NCI-H345 (cell line): ENCODE data around the gene PAPOLB.
A peak's percentile ranks its signal among the peaks of the same experiment; 100 is the strongest.

Experiments
- DNase-seq: peaks from one replicate; lab custom pipeline; 2025; lab: John Stamatoyannopoulos, UW

Gene PAPOLB

DNA sequence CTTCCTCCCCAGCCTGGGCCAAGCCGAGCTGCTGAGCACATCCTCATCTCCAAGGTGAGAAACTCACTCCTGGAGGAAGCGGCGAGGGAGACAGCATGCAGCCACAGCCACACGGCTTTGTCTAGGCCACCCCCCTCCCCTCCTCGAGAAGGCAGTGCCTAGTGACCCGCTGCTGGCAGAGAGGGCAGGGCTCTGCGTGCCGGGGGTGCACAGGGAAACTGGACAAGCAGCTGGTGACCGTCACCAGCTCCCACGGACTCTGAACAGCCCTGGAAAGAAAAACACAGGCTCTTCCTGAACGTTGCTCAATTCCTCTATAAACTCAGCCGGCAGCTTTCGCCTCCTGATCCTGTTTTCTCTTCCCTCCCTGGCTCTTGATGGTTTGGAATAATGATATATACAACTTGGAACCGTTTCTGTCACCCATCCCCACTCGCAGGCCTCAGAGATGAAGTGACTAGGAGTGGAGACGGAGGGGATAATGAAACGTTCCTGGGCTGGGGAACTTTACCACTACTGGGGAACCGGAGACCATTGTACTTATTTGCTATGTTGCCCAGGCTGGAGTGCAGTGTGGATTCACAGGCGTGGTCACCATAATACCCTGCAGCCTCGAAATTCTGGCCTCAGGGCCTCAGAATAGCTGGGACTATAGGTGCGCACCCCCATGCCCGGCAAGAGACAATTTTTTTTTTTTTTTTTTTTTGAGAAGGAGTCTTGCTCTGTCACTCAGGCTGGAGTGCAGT is 19.3 kb downstream of the PAPOLB start:
- no peak for DNase-seq

DNA sequence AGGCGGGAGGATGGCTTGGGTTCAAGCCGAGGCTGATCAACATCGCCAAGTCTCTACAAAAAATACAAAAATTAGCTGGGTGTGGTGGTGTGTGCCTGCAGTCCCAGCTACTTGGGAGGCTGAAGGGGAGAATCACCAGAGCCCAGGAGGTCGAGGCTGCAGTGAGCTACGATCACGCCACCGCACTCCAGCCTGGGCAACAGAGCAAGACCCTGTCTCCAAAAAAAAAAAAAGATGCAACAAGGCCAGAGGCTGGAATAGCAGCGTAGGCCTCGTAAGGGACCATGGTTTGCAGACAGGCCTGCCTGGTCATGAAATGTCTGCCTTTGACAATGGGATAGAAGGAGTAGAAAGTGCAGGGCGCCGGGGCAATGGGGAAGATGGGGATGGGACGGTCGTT is 20.0 kb downstream of the PAPOLB start:
- DNase-seq: no peak

DNA sequence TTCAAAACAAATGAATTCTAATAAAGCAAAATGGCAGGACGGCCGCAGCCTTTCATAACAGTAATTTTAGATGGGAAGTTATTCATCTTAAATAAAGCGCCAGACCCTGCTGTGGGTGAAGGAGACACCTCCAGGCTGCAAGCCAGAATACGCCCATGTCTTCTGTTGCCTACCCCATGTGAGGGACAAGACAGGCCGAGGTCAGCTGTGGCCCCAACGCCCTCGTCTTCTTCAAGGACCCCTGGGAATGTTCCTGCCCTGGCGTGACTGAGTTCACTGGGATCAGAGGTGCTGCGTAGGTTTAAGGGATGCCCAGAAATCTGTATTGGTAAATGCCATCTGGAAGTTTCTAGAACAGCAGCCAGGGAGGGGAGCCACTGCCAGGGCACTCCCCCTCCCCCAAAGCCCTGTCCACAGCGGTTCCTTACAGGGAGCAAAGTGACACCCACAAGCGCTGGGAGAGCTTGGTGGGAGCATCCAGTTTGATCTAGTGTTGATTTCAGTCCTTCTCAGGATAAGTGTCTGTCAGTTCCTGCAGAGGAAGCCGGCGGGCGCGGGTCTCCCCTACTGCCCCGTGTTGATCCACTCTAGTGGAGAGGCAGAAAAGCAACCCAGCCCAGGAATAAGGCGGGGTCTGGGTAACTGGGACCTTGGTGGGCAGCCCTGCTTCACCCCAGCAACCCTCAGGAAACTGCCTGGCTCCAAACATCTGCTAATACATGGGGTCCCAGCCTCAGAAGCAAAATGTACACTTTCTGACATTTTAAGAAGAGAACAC is 20.6 kb downstream of the PAPOLB start:
- DNase-seq: no peak

DNA sequence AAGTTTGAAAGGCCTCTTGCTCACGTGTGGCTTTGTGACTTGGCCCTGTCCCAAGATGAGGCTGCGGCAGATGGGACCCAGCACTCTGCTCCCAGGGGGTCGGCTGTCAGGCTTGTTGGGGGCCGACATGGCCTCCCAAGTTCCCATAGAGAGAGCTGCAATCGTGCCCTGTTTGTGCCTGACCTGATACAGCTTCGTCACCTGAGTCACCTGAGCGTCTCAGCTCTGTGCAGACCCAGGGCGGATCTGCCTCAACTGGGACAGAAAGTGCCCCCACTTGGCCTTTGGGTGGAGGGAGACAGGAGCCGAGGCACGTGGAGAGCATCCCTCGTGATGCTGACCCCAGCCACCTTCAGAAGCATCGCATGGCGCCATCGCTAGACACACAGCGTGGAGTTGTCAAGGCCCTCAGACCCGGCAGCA is 21.7 kb downstream of the PAPOLB start:
- DNase-seq: no peak

DNA sequence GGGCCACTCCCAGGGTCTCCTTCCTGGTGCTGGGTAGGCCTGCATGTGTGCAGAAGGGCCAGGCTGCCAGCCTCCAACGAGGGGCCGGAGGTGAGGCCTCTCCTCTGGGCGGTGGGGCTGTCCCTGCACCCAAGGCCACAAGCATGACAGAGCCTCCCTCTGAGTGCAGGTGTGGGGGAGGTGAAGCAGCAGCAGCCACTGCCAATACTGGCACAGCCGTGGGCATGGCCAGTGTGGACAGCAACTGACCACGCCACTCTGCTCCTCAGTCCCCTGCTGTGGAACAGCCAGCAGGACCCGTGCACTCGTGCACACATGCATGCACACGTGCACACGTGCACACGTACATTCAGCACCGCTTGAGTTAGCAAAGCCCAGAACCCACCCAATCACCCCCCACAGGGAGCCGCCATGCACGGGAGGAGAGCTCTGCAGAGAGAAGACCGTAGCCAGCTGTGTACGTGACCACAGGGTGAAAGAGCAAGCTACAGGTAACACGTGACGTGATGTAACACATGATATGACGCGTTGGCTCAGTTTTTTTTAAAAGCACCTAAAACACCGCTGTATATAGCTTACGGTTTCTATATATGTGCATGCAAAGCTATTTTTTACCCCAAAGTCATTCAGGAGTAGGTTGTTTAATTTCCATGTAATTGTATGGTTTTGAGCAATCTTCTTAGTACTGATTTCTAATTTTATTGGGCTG is 23.1 kb downstream of the PAPOLB start:
- DNase-seq: no peak

DNA sequence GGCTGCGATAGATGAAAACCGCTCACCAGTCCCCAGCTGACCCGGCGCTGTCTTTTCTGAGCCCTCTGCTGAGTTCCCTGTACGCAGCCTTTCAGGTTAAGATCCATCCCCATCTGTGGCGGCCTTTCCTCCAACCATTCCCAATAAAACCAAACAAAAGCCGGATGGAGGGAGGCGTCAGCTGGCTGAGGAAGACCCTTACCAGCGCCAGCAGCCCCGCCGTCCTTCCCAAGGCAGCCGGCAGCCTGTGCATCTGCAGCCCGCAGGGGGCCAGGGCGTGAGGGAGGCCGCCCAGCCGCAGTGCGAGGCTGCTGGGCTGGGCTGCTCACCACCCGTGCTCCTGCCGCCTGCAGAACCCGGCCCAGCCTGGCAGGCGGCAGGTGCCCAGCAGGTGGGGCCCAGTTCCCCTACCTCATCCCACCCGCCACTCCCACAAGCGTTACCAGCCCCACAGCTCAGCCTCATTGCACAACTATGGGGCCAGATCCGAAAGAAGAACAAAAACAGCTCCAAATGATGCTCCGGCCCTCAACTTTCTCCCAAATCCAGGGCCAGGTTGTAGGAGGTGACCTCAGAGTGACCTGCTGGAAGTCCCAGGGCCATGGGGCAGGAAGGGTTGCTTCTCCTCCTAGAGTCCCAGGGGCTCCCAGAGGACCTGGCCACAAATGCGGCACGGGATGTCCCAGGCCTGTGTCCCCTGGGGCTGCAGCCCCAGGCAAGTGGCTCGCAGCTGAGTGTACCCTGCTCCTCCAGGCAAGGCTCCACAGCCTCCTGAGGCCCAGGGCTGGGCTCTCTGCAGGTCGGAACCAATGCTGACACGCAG is 23.8 kb downstream of the PAPOLB start:
- peak; percentile 47 for DNase-seq

DNA sequence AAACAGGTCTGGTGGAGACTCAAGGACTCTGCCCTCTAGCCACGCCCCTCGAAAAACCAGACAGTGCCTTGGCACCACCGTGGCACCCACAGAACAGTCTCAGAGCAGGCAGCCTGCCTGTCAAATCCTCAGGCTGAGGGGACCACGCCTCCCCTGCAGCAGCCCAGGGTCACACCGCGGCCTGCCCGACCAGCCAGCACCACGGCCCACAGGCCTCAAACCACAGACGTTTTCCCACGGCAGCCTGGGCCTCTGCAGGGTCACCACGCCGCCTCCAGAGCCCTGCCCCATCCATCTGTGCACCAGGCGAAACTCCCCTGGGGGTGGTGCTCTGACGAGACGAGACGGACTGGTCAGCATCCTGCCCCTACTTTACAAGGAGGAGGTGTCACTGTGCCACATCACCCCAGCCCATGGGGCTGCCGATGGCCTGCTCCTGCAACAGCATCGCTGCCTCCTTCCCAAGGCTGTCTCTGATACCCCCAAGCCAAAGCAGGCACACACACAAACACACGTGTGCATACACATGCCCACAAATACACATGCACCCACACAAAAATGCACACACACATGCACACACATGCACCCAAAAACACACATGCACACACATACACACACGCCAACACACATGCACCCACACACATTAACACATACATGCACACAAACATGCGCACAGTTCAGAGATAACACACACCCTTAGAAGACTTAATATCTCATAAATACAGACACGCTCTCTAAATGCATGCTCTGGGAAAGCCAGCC is 24.6 kb downstream of the PAPOLB start:
- DNase-seq: no peak

DNA sequence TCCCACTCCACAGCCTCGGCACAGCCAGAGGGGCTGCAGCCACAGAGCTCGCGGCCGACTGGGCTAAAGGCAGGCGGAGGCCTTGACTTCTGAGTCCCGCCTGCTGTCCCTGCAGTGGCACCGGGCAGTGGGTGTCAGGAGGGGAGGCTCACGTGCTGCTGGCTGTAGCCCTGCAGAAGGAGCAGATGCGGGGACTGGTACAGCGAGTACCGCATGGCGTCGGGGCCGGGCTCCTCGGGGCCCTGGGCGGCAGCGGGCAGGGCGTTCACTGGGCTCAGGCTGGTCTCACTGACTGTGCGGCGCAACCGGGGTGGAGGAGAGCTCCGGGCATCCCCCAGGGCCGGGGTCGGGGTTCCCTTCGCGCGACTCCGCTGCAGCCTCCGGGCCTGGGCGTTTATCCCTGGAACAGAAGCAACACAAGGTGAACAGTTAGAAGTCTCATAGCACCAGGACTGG is 25.6 kb downstream of the PAPOLB start:
- no peak for DNase-seq

DNA sequence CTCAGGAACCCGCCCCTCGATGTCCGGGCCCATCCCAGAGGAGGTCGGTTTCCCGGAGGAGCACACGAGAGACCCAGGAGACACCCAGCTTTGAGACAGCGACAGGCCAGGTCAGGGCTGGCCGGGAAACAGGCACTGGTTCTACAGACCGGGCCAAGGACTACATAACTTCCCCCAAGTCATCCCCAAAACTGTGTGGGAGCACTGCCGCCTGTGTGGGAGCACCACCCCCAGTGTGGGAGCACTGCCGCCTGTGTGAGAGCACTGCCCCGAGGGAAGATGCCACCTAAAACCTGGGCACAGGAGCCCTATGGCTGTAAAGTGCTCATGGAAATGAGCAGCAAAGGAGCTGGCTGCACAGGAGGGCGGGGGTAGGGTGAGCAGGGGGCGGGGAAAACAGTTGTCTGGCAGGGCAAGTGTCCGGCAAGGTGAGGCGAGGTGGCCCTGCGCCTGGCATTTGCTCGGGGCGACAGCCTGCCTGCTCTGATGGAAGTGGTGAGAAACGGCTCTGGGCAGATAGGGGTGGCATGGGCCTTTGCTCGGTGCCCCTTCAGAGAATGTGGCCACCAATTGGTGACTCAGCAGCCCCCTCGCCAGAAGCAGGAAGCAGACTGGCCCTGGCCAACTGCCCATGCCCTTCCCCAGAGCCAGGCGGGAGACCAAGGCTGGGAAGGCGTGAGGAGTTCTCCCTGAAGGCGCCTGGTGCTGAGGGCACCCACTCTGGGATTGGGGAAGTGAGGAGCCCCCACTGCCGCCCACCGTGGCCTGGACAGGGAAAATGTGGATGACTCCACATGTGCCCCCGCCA is 26.2 kb downstream of the PAPOLB start:
- no peak for DNase-seq

DNA sequence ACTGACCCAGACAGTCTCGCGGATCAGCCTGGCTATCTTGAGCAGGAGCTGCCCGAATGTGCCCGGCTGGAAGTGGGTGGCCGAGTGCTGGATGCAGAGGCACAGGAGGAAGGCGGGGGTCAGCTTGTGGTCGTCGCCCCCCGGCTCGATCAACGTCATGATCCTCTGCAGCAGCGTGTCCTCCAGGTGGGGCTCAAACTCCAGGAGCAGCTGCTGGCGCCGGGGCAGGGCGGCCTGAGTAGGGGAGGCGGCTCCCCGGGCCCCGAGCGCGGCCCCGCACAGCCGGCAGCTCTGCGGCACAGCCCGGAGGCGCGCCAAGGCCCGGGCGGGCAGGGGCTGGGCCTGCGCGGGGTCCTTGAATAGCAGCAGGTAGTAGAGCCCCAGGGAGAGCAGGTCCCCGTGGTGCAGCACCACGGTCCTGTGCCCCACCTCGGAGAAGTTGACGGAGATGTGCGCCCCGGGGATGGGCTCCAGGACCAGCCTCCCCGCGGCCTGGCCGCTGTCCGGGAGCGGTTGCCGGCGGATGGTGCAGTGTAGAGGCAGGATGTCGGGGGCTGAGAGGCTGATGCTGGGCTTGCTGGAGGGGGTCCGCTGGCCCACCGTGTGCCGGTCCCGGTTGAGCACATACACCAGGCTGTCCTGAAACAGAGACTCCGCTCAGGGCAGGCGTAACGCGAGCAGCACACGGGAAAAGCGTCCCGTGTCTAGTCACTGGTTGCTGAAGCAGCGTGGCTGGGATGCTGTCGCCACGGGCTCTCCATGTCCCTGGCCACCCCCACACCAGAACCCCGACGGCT is 27.0 kb downstream of the PAPOLB start:
- DNase-seq: no peak

DNA sequence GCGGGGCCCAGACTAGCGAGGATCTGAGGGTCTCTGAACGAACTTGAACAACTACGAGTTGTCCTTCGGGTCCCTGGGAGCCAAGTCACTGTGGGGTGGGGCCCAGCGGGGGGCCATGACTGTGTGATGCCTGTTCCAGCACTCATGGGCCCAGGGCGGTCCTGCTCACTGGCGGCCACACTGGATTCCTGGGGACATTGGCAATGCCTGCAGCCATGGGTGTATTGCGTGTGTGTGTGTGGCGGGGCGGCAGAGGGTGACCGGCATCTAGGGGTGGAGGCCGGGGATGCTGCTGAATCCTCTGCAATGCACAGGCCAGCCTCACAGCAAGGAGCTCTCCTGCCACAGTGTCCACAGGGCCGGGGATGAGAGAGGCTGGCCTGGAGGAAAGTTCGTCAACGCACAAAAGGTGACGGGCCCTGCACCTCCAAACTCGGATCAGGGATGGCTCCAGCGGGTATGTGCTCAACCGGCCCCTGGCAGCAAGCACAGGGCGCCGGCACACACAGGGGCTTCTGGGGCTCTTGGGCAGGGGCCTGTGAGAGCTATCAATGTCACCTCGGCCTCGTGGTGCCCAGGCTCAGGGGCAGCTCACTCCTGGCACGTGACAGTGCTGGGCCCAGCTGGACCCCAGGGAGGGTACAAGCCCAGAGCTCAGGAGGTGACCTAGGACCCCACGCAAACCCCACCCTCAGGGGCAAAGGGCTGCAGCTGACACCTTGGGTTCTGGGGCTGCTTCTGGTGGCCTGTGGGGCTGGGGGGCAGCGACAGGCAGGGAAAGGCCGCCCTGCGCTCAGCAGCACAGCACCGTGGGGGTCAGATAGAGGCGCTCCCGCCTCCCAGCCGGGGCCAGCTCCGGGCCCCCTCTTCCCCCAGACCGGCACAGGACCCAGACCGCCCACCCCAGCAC is 27.9 kb downstream of the PAPOLB start:
- no peak for DNase-seq

DNA sequence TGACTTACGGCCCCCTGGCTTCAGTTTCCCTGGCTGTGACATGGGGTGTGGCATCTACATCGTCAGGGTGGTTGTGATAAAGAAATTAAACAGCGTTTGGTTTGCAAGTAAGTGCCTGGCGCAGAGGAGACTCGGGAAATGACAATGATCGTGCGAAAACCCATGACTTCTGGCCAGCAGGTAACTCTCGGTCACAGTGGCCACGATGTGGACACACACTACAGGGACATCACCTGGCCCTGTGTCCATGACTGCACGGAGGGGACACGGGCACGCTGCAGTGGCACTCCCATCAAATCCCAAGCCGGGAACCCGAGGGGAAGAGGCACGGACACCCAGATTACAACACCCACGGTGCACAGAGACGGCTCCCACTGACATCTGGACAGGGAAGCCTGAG is 28.7 kb downstream of the PAPOLB start:
- DNase-seq: no peak

DNA sequence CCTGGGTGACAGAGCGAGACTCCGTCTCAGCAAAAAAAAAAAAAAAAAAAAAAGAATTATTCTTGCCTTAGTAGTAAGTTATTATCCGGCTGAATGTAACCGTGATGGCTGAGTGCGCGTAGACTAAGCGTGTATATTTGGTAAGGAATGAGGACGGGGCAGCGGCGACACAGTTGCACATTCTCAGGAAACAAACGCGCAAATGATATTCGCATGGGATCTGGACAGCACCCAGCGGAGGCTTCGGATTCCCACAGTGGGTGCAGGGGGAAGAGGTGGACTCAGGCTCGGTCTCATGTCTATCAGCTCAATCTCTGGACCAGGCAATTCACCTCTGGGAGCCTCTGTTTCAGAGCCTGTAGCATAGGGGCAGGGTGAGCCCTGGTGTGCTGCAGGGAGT is 29.1 kb downstream of the PAPOLB start:
- DNase-seq: no peak

DNA sequence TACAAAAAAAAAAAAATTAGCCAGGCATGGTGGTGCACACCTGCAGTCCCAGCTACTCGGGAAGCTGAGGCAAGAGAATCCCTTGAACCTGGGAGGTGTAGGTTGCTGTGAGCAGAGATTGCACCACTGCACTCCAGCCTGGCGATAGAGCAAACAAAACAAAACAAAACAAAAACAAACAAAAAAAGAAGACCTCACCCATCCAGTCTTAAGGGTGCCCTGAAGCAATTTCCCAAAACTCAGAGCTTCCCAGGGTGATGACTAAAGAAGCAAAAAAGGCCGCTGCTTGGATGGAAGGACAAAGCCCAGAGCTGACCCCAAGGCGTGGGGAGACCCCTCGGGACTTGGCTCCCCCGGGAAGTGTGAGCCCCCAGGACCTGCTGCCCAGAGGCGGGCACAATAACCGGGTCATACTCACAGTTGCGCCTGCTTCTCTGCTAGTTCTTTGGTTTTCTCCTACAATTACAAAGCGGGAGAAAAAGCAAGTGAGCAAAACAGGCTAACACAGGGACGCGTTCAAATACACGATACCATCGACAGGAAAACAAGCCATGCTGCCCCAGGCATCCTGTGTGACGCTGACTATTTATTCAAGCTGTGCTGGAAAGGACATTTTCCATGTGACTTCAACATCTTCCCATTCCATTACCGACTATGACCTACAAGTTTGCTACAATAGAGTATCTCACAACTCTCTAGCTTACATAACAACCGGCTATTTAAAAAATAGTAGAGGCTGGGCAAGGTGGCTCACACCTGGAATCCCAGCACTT is 29.9 kb downstream of the PAPOLB start:
- DNase-seq: no peak

DNA sequence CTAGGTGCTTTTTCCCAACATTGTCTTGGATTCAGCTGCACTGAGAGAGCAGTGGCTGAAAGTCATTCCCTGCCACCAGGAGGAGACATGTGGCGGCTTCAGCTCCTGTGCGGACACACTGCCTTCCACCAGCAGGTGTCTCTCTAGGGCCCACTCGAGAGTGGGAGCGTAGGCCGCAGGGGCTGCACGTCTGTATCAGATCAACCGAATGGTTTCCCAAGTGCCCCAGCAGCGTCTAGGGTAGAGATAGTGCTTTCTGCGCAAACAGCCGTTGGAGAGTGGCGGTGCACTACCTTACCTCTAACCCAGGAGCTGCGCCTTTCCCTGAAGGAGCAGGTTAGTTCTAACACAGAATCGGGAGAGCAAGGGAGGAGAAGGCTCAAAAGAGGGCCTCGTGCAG is 31.7 kb downstream of the PAPOLB start:
- peak; percentile 41 for DNase-seq

DNA sequence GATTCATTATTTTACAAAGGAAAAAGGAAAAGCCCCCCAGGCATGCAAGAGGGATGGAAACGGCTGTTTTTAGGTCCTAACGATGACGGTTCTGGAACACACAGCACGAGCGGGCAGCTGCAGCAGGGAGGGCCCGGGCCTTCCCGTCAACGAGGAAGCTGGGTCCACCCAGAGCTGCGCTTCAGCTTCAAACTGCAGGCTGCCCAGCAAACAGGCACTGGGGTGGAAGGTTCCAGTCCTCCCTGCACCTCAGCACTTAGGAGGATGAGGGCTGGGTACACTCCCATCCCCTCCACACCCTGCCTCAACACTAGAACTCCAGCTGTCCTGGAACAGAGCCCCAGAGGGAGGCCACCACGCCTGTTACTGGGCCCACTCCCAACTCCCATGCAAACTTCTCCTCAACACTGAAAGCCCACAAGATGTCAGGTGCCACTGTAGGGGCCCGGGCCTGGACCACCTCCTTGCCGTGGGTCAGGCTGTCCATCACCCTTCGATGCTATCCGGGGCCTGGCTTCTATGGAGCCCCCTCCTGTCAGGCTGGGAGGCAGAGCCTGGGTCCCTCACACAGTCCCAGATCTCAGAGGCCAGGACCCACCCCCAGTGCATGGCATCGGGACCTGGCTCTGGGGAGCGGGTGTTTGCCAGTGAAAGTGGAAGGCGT is 33.0 kb downstream of the PAPOLB start:
- DNase-seq: no peak

DNA sequence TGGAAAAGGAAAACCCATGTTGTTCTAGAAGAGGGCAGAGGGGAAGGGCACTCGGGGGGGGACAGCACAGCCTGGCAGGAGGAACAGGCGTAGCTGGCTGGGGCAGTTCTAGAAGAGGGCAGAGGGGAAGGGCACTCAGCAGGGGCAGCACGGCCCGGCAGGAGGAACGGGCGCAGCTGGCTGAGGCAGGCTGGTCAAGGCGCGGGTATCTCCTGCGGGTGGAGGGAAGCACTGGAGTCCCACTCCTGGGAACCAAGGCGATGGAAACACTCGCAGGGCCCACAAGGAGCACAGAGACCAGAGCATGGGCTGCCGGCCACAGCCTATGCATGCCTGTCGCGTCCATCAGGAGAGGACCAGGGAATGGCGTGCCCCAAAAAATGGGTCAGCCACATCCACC is 36.7 kb downstream of the PAPOLB start:
- DNase-seq: no peak
